ENCODE data around the gene ALDH1L2.

Gene ALDH1L2

GRCh38 chr12:105083031-105083430, 1.2 kb downstream of the ALDH1L2 start:
- no peak for DNase-seq

DNA sequence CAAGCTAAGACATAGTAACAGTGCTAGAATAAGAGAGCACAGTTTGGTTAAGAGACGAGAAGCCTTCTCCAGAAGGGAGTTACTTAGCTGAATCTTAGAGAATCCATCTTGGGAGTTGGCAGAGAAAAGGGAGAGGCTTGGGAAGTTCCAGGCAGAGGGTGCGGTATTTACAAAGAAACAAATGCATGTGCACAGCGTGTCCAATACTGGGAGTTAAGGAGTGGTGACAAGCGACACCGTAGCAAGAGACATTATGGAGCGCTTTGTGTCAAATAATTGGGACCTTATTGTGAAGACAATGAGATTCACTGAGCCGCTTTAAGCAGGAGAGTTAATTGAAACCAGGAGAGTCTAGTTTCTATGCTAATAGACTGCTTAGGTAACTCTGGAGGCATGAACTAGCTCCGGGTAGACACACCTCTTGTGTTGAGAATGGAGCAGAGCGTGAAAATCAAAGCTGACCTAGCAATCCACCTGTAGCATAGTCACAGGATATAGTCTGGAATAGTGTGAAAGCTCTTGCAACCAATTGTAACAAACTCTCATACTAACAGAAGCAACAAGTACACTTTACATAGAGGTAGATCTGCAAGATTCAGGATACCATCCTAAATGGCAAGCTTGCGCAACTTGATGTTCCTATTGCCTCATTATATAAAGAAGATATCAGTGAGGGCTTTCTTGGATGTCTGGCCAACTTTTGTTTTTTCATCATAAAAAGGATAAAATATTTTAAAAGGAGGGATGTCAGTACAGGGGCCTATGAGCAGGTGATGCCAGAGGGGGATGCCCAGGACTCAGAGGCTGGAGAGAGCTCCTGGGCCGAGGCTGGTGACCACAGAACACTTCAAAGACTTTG, 5.3 kb downstream of the ALDH1L2 start:
- no peak for DNase-seq

DNA sequence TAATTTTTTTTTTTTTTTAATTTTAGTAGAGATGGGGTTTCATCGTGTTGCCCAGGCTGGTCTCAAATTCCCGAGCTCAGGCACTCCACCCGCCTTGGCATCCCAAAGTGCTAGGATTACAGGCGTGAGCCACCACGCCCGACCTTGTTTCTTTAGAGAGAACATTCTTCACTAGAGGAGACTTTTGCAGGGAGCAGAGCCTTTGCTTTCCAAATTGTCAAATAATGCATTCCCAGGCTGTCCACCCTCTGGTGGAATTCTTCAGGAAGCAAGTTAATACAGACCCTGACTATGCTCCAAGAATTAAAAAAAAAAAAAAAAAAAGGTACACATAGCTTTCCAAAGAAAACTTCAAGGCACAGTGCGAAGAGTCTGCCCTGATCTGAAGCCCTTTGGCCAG, 6.8 kb downstream of the ALDH1L2 start:
- DNase-seq: no peak

DNA sequence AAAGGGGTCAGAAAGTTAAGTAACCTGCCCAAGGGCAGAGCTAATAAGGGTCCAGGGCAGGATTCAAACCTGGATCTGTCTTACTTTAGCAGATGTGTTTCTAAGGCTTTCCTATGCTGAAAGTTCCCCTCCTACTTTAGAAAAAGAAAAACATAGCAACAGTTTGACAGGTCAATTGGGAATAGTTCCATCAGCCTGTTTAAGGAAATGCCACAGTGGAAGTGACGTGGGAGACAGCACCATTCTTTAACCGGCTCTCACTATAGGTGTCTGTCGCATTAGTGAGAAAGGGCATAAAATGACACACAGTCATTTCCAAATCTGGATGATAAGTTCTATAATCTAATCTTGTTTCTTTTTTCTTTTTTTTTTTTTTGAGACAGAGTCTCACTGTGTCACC, 7.3 kb downstream of the ALDH1L2 start:
- DNase-seq: no peak

DNA sequence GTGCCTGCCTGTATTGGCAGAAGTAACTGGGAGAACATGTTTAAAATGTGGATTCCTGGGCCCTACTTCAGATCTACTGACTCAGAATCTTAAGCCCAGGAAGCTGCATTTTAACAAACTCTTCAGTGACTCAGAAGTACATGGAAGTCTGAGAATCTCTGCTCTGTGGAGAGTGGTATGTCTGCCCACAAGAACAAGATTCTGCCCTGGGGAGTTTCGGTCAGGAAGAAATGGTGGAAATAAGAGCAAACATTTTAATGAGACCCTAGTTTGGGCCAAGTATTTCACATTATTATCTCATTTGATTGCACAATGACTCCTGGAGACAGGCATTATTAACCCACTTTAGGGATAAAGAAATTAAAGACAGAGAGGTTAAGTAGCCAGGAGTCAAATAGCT, 8.2 kb downstream of the ALDH1L2 start:
- DNase-seq: no peak

DNA sequence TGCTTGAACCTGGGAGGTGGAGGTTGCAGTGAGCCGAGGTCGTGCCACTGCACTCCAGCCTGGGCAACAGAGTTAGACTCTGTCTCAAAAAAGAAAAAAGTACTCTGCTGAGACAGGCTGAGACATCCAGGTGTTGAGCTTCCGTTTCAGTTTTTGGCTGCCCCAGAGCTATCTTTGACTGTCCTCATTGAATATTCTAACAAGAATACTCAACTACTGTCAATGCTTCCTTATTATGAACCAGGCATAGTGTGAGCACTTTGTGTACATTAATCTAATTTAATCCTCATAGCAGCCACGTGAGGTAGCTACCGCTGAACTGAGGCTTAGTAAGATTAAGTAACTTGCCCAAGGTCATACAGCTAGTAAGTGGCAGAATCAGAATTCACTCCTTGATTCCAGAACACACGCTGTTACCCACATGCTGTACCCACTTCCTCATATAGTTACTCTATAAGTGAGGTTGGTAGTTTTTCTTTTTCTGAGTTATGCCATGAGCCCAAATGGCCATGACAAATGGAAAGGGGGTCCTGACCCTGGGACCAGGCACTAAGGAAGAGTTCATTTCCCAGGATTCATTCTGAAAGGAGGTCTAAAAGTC, 11.3 kb downstream of the ALDH1L2 start:
- DNase-seq: no peak

GRCh38 chr12:105071981-105072380, 12.3 kb downstream of the ALDH1L2 start:
- DNase-seq: no peak

GRCh38 chr12:105069936-105070702, 14.1 kb downstream of the ALDH1L2 start:
- no peak for DNase-seq

GRCh38 chr12:105067511-105068031, 16.7 kb downstream of the ALDH1L2 start:
- no peak for DNase-seq

DNA sequence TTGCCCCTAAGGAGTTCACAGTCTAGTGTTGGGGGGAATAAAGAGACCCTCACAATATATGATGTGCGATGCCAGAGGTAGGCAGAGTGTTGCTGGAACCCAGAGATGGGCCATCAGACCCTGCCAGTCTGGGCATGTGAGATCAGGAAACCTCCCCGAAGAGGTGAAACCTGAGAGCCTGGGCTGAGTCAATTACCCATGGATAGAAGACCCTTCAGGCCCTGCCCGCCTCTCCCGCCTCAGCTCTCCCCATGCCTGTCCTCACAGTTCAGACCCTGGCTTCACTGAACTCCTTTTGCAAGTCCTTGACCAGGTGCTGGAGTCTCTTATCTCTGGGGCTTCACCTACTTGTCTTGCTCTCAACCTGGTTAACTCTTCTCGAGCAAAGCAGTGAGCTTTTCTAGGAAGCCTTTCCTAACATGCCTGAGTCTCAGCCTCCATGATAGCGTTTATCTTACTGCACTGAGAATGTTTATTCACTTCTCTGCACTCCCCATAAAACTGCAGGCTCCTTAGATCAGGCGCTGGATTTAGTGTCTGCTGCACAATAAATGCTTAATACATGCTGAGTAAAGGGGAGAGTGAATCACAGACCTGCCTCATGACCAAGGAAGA, 19.6 kb downstream of the ALDH1L2 start:
- no peak for DNase-seq

GRCh38 chr12:105060715-105061378, 23.4 kb downstream of the ALDH1L2 start:
- DNase-seq: no peak

GRCh38 chr12:105057174-105057573, 27.1 kb downstream of the ALDH1L2 start:
- DNase-seq: no peak

DNA sequence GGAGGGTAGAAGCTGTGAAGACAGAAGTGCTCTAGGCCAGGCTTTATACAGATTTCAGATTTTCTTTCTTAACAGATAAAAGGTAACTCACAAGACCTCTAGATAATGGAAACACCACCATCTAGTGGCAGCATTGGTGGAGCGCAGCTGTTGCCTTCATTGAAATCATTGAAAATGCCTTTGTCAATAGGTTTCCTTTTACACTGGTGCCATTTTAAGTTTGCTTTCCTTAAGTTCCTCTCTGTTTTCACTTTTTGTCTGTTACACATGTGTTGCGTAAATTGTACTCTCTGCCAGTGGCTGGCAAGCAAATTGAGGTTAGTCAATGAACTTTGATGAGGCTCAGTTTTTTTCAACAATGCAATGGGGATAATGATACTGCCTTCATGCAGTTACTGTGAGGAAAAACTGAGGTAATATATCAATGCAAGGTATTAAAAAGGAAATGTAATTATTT, 31.1 kb downstream of the ALDH1L2 start:
- peak; percentile 88 for DNase-seq

DNA sequence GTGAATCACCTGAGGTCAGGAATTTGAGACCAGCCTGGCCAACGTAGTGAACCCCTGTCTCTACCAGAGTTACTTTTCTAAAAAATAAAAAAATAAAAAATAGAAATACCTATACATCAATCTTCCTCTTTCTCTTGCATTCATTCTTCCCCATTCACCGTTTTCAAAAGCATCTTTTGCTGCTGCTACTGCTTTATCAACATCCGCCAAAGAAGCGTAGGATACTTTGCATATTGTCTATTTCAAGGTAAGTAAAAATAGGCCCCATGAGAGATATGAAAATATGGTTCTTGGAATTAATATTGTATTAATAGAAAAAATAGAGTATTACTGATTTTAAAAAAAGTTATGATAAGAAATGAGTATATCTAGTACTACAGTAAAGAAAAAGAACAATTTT, 32.3 kb downstream of the ALDH1L2 start:
- no peak for DNase-seq

GRCh38 chr12:105048315-105048714, 35.9 kb downstream of the ALDH1L2 start:
- no peak for DNase-seq

DNA sequence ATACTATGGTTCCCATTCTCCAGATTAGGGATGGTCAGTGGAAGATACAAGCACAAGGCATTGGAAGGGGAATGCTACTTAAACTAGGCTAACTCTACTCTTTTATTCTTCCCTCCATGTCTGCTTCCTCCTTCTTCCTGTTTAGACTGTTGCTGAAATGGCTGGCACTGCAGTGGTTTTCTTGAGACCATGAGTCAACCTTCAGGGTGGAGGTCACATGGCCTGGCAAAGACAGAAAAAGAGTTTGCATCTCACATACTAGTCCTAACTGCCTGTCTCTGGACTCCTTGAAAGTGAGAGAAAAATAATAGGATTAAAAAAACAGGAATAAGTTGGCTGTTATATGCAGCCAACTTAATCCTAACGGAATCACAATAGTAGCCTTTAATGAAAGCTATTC, 37.0 kb downstream of the ALDH1L2 start:
- no peak for DNase-seq

DNA sequence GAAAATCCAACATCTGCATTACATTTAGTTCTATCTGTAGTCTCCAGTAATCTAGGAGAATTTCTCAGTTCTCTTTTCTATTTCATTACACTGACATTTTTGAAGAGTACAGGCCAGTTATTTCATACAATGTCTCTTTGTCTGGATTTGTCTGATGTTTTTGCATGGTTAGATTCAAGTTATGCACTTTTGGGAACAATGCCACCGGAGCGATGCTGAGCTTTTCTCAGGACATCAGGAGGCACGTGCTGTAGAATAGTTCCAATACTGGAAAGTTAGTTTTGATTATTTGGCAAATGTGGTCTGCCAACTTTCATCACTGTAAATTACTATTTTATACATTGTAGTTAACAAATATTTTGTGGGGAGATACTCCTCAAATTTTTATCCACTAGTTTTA, 43.1 kb downstream of the ALDH1L2 start:
- no peak for DNase-seq

DNA sequence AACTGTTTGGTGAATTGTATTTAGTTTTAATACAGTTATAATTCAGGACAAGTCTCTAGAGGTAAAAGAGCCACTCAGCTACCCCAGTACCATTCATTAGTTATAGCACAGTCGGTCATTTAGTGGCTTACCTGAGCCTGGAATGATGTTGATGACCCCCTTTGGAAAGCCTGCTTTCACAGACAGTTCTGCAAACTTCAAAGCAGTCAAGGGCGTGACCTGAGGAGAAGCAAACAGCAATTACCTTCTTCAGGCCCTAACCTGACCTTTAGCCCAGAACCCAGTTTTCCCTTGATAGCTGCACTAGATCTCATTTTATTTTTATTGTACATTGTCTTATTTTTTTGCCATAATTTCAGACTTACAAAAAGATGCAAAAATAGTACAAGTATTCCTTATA, 43.8 kb downstream of the ALDH1L2 start:
- no peak for DNase-seq

DNA sequence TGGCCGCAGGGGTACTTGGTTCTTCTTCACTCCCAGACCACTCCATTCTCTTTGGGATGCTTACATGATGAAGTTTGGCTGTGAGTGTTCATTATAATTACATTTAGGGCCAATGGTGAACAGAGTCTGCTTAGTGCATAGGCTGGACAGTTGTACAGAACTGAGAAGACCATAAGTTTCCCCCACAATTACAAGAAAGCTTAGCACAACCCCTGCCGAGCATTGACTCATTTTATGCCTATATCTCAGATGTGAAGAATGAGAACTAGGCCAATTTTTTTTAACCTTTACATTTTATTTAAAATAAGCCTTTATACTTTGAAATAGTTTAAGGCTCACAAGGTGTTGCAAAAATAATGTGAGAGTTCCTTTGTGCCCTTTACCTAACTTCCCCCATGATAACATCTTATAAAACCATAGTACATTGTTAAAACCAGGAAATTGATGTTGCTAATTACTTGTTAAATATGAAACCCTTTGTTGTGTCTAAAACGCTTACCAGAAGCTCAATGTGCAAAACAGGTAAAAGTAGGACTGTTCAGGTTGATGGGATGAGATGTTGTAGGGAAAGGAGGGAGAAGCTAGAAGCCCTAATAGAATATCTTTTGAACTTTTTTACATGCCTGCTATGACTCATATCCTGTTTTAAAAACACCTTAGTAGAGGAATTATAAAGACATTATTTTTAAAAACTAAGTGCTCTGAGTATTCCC, 47.2 kb downstream of the ALDH1L2 start:
- no peak for DNase-seq

DNA sequence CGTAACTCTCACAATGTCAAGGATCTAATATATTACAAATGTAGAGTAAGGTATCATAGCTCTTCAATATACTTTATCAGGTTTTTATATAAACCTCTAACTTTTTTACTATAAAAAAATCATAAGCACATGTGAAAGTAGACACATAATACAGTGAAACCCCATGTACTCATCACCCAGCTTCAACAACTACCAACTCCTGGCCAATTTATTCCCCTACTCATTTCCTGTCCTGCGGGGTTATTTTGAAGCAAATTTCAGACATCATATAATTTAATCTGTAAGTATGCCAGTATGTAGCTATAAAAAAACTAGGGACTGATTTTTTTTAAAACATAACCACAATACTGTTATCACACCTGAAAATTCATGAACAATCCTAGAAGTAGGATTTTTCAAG, 50.4 kb downstream of the ALDH1L2 start:
- no peak for DNase-seq

DNA sequence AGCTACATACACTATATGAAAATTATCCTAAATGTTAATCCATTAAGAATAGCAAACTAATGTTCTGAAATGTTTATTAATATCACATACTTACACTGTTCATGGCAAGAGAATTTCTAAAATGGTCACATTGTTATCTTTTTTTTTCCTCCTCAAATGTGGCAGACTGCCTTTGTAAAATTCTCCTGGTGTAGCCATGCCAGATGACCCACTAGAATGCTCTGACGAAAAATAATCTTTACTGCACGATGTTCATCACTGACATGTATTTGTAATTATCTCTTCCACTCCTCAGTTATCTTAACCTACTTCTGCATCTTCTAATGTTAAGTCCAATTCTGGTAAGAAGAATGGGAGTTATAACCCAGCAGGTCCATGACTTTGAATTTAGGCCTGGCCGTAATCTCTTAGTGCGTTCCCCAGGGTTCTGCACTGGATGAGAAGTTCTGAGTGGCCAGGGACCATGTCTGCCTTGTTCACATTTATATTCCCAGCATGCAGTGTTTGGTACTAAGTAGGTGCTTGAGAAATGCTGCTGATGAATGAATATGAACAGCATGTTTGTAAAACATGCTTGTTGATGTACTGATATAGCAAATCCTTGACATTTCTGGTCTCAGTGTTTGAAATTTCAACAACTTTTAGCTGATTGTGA, 51.4 kb downstream of the ALDH1L2 start:
- no peak for DNase-seq

Data from hematopoietic multipotent progenitor cell treated with erythropoietin and hydrocortisone succinate and interleukin-3 and kit ligand, for 6 days (in vitro differentiated cells).